Lower leg skin (tissue), 3 donors: Measurements from ENCODE around the gene CC2D2B.
"Not testable (repeated sequence)": the region's sequence is repeated elsewhere in the genome, so short reads cannot be mapped to it uniquely, and the experiment has no call there.

Source experiments
- POLR2A ChIP-seq, 2 donors: fragments of 450-650 bp; IDR thresholded peaks; one replicate each; pipeline ENCODE4 v1.6.1; 2016 to 2017; ENCODE audit warnings: antibody characterized with exemption in 2 of 2, mild to moderate bottlenecking in 1 of 2, moderate library complexity in 1 of 2
- TF ChIP-seq, protein P1 (sequence below), 3 donors: fragments of 450-650 bp; IDR thresholded peaks; one replicate each; pipeline ENCODE4 v1.5.1; 2016; ENCODE audit warnings: antibody characterized with exemption in 3 of 3, mild to moderate bottlenecking in 3 of 3, moderate library complexity in 2 of 3

DNA sequence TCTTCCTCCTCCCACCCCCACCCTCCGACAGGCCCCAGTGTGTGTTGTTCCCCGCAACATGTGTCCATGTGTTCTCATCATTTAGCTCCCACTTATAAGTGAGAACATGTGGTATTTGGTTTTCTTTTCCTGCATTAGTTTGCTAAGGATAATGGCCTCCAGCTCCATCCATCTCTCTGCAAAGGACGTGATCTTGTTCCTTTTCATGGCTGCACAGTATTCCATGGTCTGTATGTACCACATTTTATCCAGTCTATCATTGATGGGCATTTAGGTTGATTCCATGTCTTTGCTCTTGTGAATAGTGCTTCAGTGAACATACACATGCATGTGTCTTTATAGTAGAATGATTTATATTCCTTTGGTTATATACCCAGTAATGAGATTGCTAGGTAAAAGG is 140.2 kb downstream of the CC2D2B start:
- TF ChIP-seq, protein P1, sequence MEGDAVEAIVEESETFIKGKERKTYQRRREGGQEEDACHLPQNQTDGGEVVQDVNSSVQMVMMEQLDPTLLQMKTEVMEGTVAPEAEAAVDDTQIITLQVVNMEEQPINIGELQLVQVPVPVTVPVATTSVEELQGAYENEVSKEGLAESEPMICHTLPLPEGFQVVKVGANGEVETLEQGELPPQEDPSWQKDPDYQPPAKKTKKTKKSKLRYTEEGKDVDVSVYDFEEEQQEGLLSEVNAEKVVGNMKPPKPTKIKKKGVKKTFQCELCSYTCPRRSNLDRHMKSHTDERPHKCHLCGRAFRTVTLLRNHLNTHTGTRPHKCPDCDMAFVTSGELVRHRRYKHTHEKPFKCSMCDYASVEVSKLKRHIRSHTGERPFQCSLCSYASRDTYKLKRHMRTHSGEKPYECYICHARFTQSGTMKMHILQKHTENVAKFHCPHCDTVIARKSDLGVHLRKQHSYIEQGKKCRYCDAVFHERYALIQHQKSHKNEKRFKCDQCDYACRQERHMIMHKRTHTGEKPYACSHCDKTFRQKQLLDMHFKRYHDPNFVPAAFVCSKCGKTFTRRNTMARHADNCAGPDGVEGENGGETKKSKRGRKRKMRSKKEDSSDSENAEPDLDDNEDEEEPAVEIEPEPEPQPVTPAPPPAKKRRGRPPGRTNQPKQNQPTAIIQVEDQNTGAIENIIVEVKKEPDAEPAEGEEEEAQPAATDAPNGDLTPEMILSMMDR (IDR thresholded peaks at IDR 0.05): not testable (repeated sequence)
- not testable (repeated sequence) for TF ChIP-seq POLR2A (IDR thresholded peaks at IDR 0.05)
